NCI-H2029 treated with DMSO at 0.1 percent for 48 hours (cell line): ENCODE results near the gene DNAJC16.

Source experiments
- DNase-seq: peaks from one replicate; lab custom pipeline; 2025; lab: John Stamatoyannopoulos, UW

DNAJC16 gene

DNA sequence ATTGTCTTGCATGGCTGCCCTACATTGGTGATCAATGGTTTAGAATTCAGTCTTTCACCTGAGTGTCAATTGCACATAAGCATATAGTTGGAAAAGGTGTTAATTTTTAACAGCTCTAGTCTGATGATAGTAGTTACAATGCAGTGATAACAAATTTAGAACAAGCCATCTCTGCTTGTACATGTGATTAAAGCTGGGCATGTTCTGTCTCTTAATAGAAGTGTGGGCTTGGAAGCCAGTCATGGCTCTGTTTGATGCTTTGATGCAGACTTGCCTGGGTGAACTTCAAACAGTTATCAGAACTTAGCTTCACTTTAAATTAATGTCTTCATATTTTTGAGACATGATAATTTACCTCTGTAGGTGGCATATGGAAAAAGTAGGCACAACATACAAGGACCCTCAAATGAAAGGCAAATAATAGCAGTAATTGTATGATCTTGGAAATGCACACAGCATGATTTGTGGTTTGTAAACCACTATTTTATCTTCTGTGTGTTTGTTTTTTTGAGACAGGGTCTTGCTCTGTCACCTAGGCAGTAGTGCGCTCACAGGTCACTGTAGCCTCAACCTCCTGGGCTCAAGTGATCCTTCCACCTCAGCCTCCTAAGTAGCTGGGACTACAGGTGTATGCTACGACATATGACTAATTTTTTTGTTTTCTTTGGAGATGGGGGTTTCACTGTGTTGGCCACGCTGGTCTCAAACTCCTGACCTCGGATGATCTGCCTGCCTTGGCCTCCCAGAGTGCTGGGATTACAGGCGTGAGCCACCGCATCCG lies 94.4 kb downstream of the DNAJC16 start:
- DNase-seq: no peak

DNA sequence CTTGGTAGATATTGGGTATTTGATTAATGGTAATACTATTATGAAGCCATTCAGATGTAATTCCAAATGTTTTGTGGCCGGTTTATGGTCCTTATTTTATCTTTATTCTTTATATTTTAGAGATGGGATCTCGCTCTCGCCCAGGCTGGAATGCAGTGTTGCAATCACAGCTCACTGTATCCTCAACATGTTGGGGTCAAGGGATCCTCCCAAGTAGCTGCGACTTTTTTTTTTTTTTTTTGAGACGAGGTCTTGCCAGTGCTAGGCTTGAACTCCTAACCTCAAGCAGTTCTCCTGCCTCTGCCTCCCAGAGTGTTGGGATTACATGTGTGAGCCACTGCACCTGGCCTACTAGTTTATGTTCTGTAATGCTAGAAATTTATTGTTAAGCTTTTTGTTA lies 95.3 kb downstream of the DNAJC16 start:
- DNase-seq: no peak

DNA sequence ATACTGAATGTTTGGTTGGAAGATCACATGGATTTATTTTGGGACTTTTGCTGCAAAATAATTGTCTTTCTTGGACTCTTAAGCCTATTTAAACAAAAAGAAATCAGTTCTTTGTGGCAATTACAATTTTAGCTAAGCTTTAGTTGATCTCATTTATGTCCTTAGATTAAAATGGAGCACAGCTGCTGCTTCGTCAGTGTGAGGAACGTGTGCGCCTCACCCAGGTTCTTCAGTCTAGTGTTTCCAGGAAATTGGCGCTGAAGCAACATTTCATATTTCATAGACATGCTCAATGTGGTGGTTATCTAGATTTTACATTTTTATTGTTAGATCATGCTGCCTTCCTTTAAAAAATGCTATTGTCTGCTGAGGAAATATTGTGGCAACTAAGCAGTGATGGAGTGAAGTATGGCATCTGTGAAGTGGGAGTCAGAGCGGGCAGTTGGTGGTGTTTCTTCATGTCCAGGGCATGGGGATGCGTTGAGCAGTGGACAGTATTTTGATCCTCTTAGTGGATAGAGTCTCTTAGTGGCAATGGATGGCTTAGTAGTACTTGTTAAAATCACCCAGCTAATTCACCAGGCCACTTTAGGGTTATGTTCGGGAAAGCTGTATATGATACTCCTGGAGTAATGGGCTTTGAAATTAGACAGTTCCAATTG lies 96.2 kb downstream of the DNAJC16 start:
- no peak for DNase-seq

DNA sequence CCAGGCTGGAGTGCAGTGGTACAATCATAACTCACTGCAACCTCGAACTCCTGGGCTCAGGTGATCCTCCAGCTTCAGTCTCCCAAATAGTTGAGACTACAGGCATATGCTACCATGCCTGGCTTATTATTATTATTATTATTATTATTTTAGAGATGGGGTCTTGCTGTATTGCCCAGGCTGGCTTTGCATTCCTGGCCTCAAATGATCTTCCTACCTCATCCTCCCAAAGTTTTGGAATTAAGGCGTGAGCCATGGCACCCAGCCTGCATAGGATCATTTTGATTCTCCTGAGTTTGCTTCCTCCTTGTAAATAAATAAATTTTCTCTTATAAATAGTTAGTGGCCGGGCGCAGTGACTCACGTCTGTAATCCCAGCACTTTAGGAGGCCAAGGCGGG lies 96.8 kb downstream of the DNAJC16 start:
- DNase-seq: no peak

DNA sequence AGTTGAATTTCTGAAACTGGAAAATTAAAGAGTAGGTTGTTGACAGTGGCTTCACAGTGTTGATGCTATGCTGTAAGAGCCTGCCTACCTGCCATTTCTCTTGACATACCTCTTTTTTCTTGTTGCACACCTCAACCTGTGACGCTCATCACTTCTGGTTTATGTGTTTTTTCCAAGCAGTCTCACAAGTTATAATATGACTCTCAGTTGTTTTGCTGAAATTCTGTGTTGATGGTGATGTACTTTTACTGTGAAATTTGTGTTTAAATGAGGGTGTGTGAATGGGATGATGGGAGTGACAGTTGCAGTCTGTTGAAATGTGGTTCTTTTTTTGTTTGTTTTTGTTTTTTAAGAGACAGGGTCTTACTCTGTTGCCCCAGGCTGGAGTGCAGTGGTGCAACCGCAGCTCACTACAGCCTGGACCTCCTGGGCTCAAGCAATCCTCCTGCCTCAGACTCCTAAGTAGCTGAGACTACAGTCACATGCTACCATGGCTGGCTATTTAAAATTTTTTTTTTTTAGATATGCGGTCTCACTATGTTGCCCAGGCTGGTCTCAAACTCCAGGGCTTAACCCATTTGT lies 97.6 kb downstream of the DNAJC16 start:
- no peak for DNase-seq

DNA sequence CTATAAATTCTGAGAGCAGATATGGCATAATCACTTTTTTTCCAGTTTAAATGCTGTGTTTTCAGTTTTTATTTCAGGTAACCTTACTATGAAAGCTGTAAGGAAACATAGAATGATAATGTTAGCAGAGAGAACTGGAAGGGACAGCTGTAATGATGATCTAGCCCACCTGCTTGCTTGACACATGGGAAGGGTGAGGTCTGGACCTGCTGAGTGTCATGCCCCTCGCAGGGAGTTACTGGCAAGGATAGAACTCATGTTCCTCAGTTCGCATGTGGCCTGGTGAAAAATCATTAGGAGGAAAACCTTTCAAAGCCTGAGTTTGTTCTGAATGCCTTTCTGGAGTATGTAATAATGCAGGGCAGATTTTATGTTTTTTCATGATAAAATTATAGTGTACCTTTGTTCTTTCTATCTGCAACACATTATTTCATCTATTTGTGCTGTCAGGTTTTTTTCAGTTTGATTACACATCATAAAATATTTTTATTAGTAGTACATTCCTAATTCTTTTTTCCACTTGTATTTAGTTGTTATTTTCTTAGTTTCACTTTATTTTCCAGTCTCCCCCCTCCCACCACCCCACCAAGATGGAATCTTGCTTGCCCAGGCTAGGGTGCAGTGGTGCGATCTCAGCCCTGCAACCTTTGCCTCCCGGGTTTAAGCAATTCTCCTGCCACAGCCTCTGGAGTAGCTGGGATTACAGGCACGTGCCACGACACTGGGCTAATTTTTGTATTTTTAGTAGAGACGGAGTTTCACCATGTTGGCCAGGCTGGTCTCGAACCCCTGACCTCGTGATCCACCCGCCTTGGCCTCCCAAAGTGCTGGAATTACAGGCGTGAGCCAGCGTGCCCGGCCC lies 98.6 kb downstream of the DNAJC16 start:
- DNase-seq: no peak
